Testis (tissue), 3 donors: ENCODE measurements around the gene IL34. TPM values are rescaled to one million over a fixed set of nuclear protein-coding genes. Genes with fewer than 3 reads are reported as not detected.
"Not testable (repeated sequence)": the region's sequence is repeated elsewhere in the genome, so short reads cannot be mapped to it uniquely, and the experiment has no call there.

Experiments
- DNase-seq: peaks from one replicate; pipeline ENCODE4 v3.0.0-alpha.2; 2019
- H3K27ac ChIP-seq, 2 donors: fragments of 200-600 bp; sonication (generic); one replicate each; pipeline ENCODE4 v1.5.1; 2019
- H3K27me3 ChIP-seq: fragments of 200-600 bp; sonication (generic); one replicate; pipeline ENCODE4 v1.5.1; 2019
- H3K36me3 ChIP-seq: fragments of 200-600 bp; sonication (generic); one replicate; pipeline ENCODE4 v1.5.1; 2017; ENCODE audit warnings: low read depth; ENCODE audit errors: missing control alignments
- H3K4me1 ChIP-seq: fragments of 200-600 bp; sonication (generic); one replicate; pipeline ENCODE4 v1.5.1; 2019
- H3K4me3 ChIP-seq, 2 donors: fragments of 200-600 bp; sonication (generic); one replicate each; pipeline ENCODE4 v1.5.1; 2017 to 2019
- H3K9me3 ChIP-seq: fragments of 200-600 bp; sonication (generic); one replicate; pipeline ENCODE4 v1.5.1; 2017
- CTCF ChIP-seq, 3 experiments: fragments of 450-650 bp in 2 of 3; fragments of 200-600 bp in 1 of 3; sonication (generic) in 1 of 3; IDR thresholded peaks; one replicate each; pipeline ENCODE4 v1.5.1; 2016 to 2019; ENCODE audit warnings: antibody characterized with exemption in 3 of 3, mild to moderate bottlenecking in 2 of 3, moderate library complexity in 1 of 3
- POLR2A ChIP-seq: fragments of 450-650 bp; IDR thresholded peaks from one replicate; pipeline ENCODE4 v1.6.1; 2017; ENCODE audit warnings: antibody characterized with exemption, mild to moderate bottlenecking, moderate library complexity
- WGBS, 2 donors: methylation state at CpG; one replicate each; pipeline ENCODE4 v1.1.5; 2018; 5-methylcytosine and 5-hydroxymethylcytosine counted together
- intact Hi-C: fragments of 100-400 bp; cut with DNase I; formaldehyde crosslinking; loops from one replicate; pipeline ENCODE4 v1.15.1; 2023; ENCODE audit warnings: low total_unique reads
- polyA plus RNA-seq: library from polyadenylated mRNA; stranded (reverse); fragments of 350-450 nt; fragmentation: Illumina TruSeq; extraction: RNeasy Lipid Tissue Mini Kit (QIAGEN cat#74804); gene quantifications from one replicate; pipeline ENCODE4 v1.2.3, GENCODE V29; 2014; ENCODE audit warnings: low read depth, low replicate concordance; ENCODE audit not compliant: insufficient read depth
- total RNA-seq, 2 donors: library from RNA; depleted of rRNA; stranded (reverse); fragments of >200 nt; gene quantifications; one replicate each; pipeline ENCODE4 v1.2.3, GENCODE V29; 2016

IL34 gene
- total and polyA plus RNA-seq, 3 donors from 2014 or later = 5.4 to 11.9 (median 7.9) TPM

GRCh38 chr16:70632273-70632672 is 14.1 kb upstream of the IL34 start:
- intact Hi-C loops = no loop called here
- no peak overlapping the region for H3K4me3 ChIP-seq
- TF ChIP-seq POLR2A = no peak
- TF ChIP-seq CTCF (IDR thresholded peaks at IDR 0.05) = no peak
- no peaks in the 10 kb centered on the region for H3K4me1 ChIP-seq
- no peak for DNase-seq
- H3K27me3 ChIP-seq = no peaks in the 10 kb centered on the region
- H3K27ac ChIP-seq = no peak overlapping the region
- no peaks in the 10 kb centered on the region for H3K36me3 ChIP-seq
- 80 to 82% methylated on average over 5 of the region's 5 CpGs for WGBS, 2 donors
- no peaks in the 10 kb centered on the region for H3K9me3 ChIP-seq

- H3K27ac ChIP-seq, DNase-seq, intact Hi-C loops, H3K36me3 ChIP-seq, H3K27me3 ChIP-seq, H3K9me3 ChIP-seq, H3K4me1 ChIP-seq, H3K4me3 ChIP-seq: not testable (repeated sequence)
- WGBS, 2 donors = 92% methylated on average over 9 to 10 of the region's 10 CpGs
These were observed 12.7 kb upstream of the IL34 start for GRCh38 chr16:70633617-70634016.

GRCh38 chr16:70634861-70635260 is 11.5 kb upstream of the IL34 start:
- no peaks in the 10 kb centered on the region for H3K36me3 ChIP-seq
- no peaks in the 10 kb centered on the region for H3K27me3 ChIP-seq
- intact Hi-C loops = no loop called here
- WGBS, 2 donors = 87 to 91% methylated on average over 4 of the region's 4 CpGs
- no peaks in the 10 kb centered on the region for H3K4me1 ChIP-seq
- no peak overlapping the region for H3K27ac ChIP-seq
- DNase-seq = no peak
- no peaks in the 10 kb centered on the region for H3K9me3 ChIP-seq
- H3K4me3 ChIP-seq = no peak overlapping the region
- TF ChIP-seq POLR2A = no peak
- TF ChIP-seq CTCF (IDR thresholded peaks at IDR 0.05) = no peak

- H3K4me3 ChIP-seq = no peak overlapping the region
- no peak for TF ChIP-seq POLR2A
- no peak for TF ChIP-seq CTCF (IDR thresholded peaks at IDR 0.05)
- no peaks in the 10 kb centered on the region for H3K27me3 ChIP-seq
- intact Hi-C loops = no loop called here
- H3K9me3 ChIP-seq = no peaks in the 10 kb centered on the region
- no peak overlapping the region for H3K27ac ChIP-seq
- H3K36me3 ChIP-seq = no peaks in the 10 kb centered on the region
- DNase-seq = peak; percentile 37
- WGBS, 2 donors = 70 to 71% methylated on average over 5 of the region's 5 CpGs
- no peaks in the 10 kb centered on the region for H3K4me1 ChIP-seq
These were observed 10.9 kb upstream of the IL34 start for GRCh38 chr16:70635336-70636016.

- TF ChIP-seq CTCF (IDR thresholded peaks at IDR 0.05) (no peak), POLR2A (no peak)
- intact Hi-C loops = no loop called here
- no peak overlapping the region for H3K27ac ChIP-seq
- no peaks in the 10 kb centered on the region for H3K36me3 ChIP-seq
- H3K4me1 ChIP-seq = no peaks in the 10 kb centered on the region
- peak; percentile 51 for DNase-seq
- H3K9me3 ChIP-seq = no peaks in the 10 kb centered on the region
- H3K27me3 ChIP-seq = no peaks in the 10 kb centered on the region
- H3K4me3 ChIP-seq = no peak overlapping the region
- WGBS, 2 donors = 65 to 79% methylated on average over 18 of the region's 18 CpGs
These were observed 7.3 kb upstream of the IL34 start for GRCh38 chr16:70638814-70639792.
